Measurements from ENCODE around the gene SUCLG2.
A peak's percentile ranks its signal among the peaks of the same experiment; 100 is the strongest.
"Not testable (repeated sequence)": the region's sequence is repeated elsewhere in the genome, so short reads cannot be mapped to it uniquely, and the experiment has no call there.

Gene SUCLG2

DNA sequence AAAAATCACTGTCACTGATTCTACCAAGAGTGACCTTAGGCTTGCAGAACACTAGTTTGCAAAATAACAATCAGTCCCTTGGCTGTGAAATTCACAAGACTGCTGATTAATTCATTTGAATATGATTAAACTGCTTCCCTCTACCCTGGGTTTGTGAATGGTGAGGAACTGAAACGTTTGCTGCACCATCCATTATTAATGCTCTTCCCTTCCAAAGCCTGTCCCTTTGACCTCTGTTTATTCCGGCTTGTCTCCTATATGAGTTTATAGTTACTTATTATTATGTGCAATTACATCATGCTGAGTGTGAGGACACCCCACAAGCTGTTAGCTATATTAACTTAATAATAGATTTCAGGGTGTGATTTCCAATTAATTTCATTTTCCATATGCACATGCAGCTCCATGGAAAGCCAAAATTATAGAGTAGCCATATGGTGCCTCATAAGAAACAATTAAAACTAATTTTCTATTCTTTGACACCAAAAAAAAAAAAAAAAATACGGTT, 96.5 kb downstream of the SUCLG2 start:
- TF ChIP-seq TAF1 (IDR thresholded peaks at IDR 0.05; ENCODE audit: low read depth, low read length) (no peak), SPI1 (IDR thresholded peaks at IDR 0.05; ENCODE audit: low read depth, low read length) (peak; percentile 66)
- DNase-seq (ENCODE audit: insufficient read length, low spot score), result no peak
- FAIRE-seq, result no peak

DNA sequence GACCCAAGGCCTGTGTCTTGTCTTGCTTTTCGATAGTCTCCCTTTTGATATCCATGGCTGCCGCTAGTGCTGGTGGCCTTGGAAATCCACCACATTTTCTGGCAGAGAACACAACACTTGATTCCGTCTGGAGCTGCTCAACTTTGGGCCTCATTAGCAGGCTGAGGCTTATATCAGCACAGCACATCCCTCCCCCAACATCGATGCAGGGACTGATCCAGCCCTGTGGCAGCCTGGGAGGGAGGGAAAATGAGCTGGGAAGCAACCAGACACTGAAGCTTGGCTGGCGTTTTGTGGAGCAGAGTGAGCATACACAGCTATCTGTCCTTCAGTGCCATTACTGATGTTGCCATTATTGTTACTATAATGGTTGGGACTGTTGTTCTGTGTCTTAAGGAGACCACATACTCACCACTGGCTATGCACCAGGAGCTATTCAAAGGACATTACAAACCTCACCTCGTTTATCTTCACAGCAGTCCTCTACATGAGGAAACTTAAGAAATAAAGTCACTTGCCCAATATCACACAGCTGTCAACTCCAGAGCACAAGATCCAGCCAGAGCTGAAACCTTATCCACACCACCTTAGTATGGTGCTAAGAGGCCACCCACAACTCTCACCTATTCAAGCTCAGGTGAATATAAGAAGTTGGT, 102.9 kb downstream of the SUCLG2 start:
- no peak for DNase-seq (ENCODE audit: insufficient read length, low spot score)
- TF ChIP-seq PAX5 (IDR thresholded peaks at IDR 0.05; ENCODE audit: insufficient read depth, low read length, severe bottlenecking), result no peak
- TF ChIP-seq SPI1 (IDR thresholded peaks at IDR 0.05; ENCODE audit: low read depth, low read length), result no peak
- no peak for TF ChIP-seq TAF1 (IDR thresholded peaks at IDR 0.05; ENCODE audit: low read depth, low read length)
- TF ChIP-seq POLR2A (IDR thresholded peaks at IDR 0.05; ENCODE audit: low read depth, low read length), result no peak
- TF ChIP-seq POLR2AphosphoS5 (IDR thresholded peaks at IDR 0.05; ENCODE audit: low read depth, low read length), result no peak
- no peak for TF ChIP-seq POU2F2 (IDR thresholded peaks at IDR 0.05; ENCODE audit: low read depth, low read length)
- FAIRE-seq, result peak; percentile 45

GRCh38 chr3:67550541-67550940, 103.9 kb downstream of the SUCLG2 start:
- FAIRE-seq (no peak), DNase-seq (ENCODE audit: insufficient read length, low spot score) (no peak)
- TF ChIP-seq POLR2A (IDR thresholded peaks at IDR 0.05; ENCODE audit: low read depth, low read length), result no peak
- no peak for TF ChIP-seq POU2F2 (IDR thresholded peaks at IDR 0.05; ENCODE audit: low read depth, low read length)
- no peak for TF ChIP-seq TAF1 (IDR thresholded peaks at IDR 0.05; ENCODE audit: low read depth, low read length)
- no peak for TF ChIP-seq PAX5 (IDR thresholded peaks at IDR 0.05; ENCODE audit: insufficient read depth, low read length, severe bottlenecking)
- TF ChIP-seq POLR2AphosphoS5 (IDR thresholded peaks at IDR 0.05; ENCODE audit: low read depth, low read length), result no peak
- no peak for TF ChIP-seq SPI1 (IDR thresholded peaks at IDR 0.05; ENCODE audit: low read depth, low read length)

DNA sequence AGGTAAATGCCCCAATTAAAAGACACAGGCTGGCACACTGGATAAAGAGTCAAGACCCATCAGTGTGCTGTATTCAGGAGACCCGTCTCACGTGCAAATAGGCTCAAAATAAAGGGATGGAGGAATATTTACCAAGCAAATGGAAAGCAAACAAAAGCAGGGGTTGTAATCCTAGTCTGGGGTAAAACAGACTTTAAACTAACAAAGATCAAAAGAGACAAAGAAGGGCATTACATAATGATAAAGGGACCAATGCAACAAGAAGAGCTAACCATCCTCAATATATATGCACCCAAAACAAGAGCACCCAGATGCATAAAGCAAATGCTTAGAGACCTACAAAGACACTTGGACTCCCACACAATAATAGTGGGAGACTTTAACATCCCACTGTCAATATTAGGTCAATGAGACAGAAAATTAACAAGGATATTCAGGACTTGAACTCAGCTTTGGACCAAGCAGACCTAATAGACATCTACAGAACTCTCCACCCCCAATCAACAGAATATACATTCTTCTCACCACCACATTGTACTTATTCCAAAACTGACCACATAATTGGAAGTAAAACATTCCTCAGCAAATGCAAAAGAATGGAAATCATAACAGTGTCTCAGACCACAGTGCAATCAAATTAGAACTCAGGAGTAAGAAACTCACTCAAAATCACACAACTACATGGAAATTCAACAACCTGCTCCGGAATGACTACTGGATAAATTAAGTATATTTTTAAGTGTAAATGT, 111.7 kb downstream of the SUCLG2 start:
- FAIRE-seq; DNase-seq (ENCODE audit: insufficient read length, low spot score): not testable (repeated sequence)

DNA sequence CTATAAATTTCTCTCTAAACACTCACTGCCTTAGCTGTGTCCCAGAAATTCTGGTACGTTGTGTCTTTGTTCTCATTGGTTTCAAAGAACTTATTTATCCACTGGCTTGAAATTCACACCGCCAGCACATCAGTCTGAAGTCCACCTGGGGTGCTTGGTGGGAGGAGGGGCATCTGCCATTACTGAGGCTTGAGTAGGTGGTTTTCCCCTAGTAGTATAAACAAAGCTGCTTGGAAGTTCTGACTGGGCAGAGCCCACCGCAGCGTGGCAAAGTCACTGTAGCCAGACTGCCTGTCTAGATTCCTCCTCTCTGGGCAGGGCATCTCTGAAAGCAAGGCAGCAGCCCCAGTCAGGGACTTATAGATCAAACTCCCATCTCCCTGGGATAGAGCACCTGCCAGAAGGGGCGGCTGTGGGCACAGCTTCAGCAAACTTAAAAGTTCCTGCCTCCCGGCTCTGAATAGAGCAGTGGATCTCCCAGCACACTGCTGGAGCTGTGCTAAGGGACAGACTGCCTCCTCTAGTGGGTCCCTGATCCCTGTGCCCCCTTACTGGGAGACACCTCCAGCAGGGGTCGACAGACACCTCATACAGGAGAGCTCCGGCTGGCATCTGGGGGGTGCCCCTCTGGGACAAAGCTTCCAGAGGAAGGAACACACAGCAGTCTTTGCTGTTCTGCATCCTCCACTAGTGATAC, 114.1 kb downstream of the SUCLG2 start:
- DNase-seq (ENCODE audit: insufficient read length, low spot score) (no peak), FAIRE-seq (no peak)
- TF ChIP-seq POLR2AphosphoS5 (IDR thresholded peaks at IDR 0.05; ENCODE audit: low read depth, low read length) (no peak), TAF1 (IDR thresholded peaks at IDR 0.05; ENCODE audit: low read depth, low read length) (no peak), POU2F2 (IDR thresholded peaks at IDR 0.05; ENCODE audit: low read depth, low read length) (no peak), PAX5 (IDR thresholded peaks at IDR 0.05; ENCODE audit: insufficient read depth, low read length, severe bottlenecking) (no peak)

GRCh38 chr3:67537203-67537602, 117.2 kb downstream of the SUCLG2 start:
- not testable (repeated sequence) for FAIRE-seq; DNase-seq (ENCODE audit: insufficient read length, low spot score)

DNA sequence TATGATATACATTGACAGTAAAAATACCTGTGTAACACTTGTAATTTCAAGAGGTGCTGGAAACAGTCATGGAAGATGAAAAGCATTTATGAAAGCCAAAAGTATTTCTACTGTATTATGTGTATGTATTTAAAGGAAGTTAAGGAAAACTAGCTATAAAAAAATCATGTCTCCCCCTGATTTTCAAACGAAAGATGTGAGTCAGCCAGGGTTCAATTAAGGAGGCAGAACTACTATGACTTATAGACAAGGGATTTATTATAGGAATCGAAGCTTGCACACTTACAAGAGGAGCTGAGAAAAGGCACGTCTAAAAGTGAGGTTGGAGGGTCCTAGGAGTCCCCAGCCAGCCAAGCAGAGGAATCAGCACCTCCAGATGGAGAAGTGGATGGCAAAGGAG, 119.4 kb downstream of the SUCLG2 start:
- FAIRE-seq, result no peak
- no peak for DNase-seq (ENCODE audit: insufficient read length, low spot score)
- TF ChIP-seq SPI1 (IDR thresholded peaks at IDR 0.05; ENCODE audit: low read depth, low read length) (no peak), PAX5 (IDR thresholded peaks at IDR 0.05; ENCODE audit: insufficient read depth, low read length, severe bottlenecking) (no peak), TAF1 (IDR thresholded peaks at IDR 0.05; ENCODE audit: low read depth, low read length) (no peak), POLR2A (IDR thresholded peaks at IDR 0.05; ENCODE audit: low read depth, low read length) (no peak), POU2F2 (IDR thresholded peaks at IDR 0.05; ENCODE audit: low read depth, low read length) (no peak), POLR2AphosphoS5 (IDR thresholded peaks at IDR 0.05; ENCODE audit: low read depth, low read length) (no peak)

DNA sequence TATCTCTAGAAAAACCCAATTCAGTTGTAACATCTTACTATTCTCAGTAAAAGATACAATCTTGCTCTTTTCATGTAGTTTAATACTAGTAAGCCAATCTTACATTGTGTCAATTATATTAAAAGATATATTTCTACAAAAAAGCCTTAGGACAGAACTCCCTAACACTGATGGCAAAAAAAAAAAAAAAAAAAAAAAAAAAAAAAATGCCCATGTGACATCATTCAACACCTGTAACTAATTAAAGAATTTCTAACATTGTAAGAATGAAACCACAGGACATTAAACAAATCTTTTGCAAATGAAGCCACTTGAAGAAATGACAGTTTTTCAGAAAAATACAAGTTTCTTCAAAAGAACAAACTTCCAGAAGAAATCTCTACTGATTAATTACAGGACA, 119.8 kb downstream of the SUCLG2 start:
- TF ChIP-seq POLR2AphosphoS5 (IDR thresholded peaks at IDR 0.05; ENCODE audit: low read depth, low read length), result no peak
- no peak for TF ChIP-seq TAF1 (IDR thresholded peaks at IDR 0.05; ENCODE audit: low read depth, low read length)
- TF ChIP-seq PAX5 (IDR thresholded peaks at IDR 0.05; ENCODE audit: insufficient read depth, low read length, severe bottlenecking), result no peak
- TF ChIP-seq POU2F2 (IDR thresholded peaks at IDR 0.05; ENCODE audit: low read depth, low read length), result no peak
- no peak for TF ChIP-seq POLR2A (IDR thresholded peaks at IDR 0.05; ENCODE audit: low read depth, low read length)
- TF ChIP-seq SPI1 (IDR thresholded peaks at IDR 0.05; ENCODE audit: low read depth, low read length), result no peak
- DNase-seq (ENCODE audit: insufficient read length, low spot score), result no peak
- FAIRE-seq, result no peak

DNA sequence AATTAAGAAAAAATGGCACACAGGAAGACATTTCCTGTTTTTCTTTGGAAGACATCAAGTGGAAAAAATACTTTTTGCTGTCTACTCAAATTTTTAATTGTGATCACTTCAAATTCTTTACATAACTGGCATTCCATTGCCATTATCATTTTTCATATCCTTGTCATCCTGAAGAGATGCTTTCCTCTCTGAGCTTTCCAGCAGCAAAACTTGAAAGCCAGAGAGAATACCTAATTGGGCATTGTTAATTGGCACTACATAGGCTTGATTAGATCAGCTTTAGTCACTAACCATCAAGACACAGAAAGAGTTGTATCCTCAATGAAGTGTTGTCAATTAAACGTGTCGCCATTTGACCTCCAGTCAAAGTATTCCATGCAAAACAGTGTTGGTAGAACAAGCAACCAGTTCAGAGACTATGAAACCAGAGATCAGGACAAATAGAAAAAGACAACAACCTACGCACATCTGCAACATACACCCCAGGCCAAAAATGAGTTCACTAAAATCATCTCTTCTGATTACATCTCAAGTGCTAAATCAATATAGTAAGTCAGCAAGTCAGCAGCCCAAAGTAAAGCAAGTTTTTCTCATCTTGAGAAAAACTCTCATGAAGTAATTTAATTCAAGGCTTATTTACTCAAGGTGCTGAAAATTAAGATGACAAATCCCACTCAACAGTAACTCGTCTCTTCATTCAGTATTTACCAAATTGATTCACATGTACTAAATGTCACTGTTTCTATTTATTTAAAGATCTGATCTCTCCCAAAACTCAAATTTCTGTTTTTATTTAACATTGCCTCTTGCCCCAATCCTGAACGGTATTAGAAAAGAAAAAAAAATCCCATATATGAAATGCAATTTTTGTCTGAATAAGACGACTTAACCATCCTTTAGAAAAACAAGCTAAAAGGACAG, 123.0 kb downstream of the SUCLG2 start:
- TF ChIP-seq POLR2AphosphoS5 (IDR thresholded peaks at IDR 0.05; ENCODE audit: low read depth, low read length), result no peak
- TF ChIP-seq POLR2A (IDR thresholded peaks at IDR 0.05; ENCODE audit: low read depth, low read length), result no peak
- TF ChIP-seq POU2F2 (IDR thresholded peaks at IDR 0.05; ENCODE audit: low read depth, low read length), result no peak
- FAIRE-seq (no peak), DNase-seq (ENCODE audit: insufficient read length, low spot score) (no peak)

All from GM12891 (cell line).